ENCODE results near the gene MLIP. TPM values are rescaled to one million over a fixed set of nuclear protein-coding genes. Genes with fewer than 3 reads are reported as not detected.
"Not testable (repeated sequence)": the region's sequence is repeated elsewhere in the genome, so short reads cannot be mapped to it uniquely, and the experiment has no call there.

MLIP gene
- total RNA-seq, 4 donors from 2014 or later, result 0.64 to 4.0 TPM; not detected in 2

DNA sequence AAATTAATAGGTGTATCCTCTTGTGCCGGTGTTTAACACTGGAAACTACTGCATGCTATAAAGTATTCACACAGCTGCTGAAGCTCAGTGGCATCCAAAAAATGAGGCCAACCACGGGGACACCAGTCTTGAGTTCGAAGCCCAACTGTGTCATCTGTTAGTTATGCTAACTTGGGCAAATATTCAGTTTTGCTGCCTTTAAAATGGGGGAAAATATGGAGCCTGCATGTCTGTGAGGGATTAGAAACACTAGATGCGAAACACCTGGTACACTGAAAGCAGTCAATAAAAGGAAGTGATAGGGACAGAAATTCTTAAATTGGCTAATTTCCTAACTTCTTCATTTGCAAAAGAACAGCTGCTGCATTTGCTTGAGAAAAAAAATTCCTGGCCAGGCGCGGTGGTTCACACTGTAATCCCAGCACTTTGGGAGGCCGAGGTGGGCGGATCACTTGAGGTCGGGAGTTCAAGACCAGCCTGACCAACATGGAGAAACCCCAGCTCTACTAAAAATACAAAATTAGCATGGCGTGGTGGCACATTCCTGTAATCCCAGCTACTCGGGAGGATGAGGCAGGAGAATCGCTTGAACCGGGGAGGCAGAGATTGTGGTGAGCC, 36.6 kb upstream of the MLIP start:
- Histone ChIP-seq H3K9me3 (no peaks in the 10 kb centered on the region), H3K27me3 (no peaks in the 10 kb centered on the region), H3K27ac (no peak overlapping the region), H3K4me1 (peaks cover 0 to 13% (median 2%) of the 10 kb centered on the region in 4 donors), H3K4me3 (no peak overlapping the region), H3K36me3 (no peaks in the 10 kb centered on the region)
- no peak for DNase-seq
- in situ Hi-C loops (cut with MboI; ENCODE audit: low pct_ligation_motif_present in 1 of 4, low pct_unique_long_range_greater_than_20kb in 1 of 4, low sequenced_read_pairs in 3 of 4), result no loop called here
- WGBS, 2 donors (ENCODE audit: low coverage in 1 of 2), result 64 to 71% methylated on average over 9 to 13 of the region's 13 CpGs
- TF ChIP-seq POLR2AphosphoS5 (IDR thresholded peaks at IDR 0.05) (no peak), POLR2A (IDR thresholded peaks at IDR 0.05) (no peak), EP300 (IDR thresholded peaks at IDR 0.05; ENCODE audit: low read depth) (no peak)
- TF ChIP-seq, protein P1, sequence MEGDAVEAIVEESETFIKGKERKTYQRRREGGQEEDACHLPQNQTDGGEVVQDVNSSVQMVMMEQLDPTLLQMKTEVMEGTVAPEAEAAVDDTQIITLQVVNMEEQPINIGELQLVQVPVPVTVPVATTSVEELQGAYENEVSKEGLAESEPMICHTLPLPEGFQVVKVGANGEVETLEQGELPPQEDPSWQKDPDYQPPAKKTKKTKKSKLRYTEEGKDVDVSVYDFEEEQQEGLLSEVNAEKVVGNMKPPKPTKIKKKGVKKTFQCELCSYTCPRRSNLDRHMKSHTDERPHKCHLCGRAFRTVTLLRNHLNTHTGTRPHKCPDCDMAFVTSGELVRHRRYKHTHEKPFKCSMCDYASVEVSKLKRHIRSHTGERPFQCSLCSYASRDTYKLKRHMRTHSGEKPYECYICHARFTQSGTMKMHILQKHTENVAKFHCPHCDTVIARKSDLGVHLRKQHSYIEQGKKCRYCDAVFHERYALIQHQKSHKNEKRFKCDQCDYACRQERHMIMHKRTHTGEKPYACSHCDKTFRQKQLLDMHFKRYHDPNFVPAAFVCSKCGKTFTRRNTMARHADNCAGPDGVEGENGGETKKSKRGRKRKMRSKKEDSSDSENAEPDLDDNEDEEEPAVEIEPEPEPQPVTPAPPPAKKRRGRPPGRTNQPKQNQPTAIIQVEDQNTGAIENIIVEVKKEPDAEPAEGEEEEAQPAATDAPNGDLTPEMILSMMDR (IDR thresholded peaks at IDR 0.05), result no peak
- intact Hi-C loops (cut with DNase I; ENCODE audit: low total_unique reads), result no loop called here

DNA sequence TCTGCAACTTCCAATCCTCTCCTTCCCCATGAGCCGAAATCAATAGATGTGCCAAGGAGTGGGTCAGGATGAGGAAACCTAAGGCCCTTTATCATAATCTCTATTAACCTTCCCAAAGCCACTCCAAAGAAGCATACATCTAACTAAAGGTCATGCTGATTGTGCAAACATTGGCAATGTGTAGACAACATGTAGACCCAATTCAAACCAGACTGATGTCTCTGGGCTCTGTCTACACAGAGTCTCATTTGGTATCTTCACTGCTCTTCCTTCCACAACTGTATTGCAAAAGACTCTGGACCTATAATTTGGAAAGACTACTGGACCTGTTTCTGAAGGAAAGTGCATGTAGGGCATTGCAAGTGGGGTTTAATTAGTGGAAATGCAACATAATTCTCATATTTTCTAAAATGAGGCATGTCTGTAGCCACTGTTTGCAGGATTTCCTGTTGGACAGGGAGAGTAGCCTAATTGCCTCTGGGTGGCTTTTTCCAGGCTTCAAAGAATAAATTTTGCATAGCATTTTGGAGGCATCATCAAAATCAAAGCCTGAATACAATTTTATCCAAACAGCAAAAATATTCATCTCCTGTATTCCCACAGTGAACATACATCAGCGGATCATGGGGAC, 35.0 kb upstream of the MLIP start:
- no peaks in the 10 kb centered on the region for H3K27me3 ChIP-seq
- H3K4me3 ChIP-seq, result no peak overlapping the region
- no peaks in the 10 kb centered on the region for H3K4me1 ChIP-seq
- DNase-seq, result no peak
- in situ Hi-C loops (cut with MboI; ENCODE audit: low pct_ligation_motif_present in 1 of 4, low pct_unique_long_range_greater_than_20kb in 1 of 4, low sequenced_read_pairs in 3 of 4) (no loop called here), intact Hi-C loops (cut with DNase I; ENCODE audit: low total_unique reads) (no loop called here)
- no peaks in the 10 kb centered on the region for H3K9me3 ChIP-seq
- H3K36me3 ChIP-seq, result no peaks in the 10 kb centered on the region
- TF ChIP-seq EP300 (IDR thresholded peaks at IDR 0.05; ENCODE audit: low read depth), result no peak
- TF ChIP-seq, protein P1 (IDR thresholded peaks at IDR 0.05), result no peak
- no peak for TF ChIP-seq POLR2A (IDR thresholded peaks at IDR 0.05)
- TF ChIP-seq POLR2AphosphoS5 (IDR thresholded peaks at IDR 0.05), result no peak
- 95 to 100% methylated on average over 2 of the region's 2 CpGs for WGBS, 2 donors (ENCODE audit: low coverage in 1 of 2)
- no peak overlapping the region for H3K27ac ChIP-seq

DNA sequence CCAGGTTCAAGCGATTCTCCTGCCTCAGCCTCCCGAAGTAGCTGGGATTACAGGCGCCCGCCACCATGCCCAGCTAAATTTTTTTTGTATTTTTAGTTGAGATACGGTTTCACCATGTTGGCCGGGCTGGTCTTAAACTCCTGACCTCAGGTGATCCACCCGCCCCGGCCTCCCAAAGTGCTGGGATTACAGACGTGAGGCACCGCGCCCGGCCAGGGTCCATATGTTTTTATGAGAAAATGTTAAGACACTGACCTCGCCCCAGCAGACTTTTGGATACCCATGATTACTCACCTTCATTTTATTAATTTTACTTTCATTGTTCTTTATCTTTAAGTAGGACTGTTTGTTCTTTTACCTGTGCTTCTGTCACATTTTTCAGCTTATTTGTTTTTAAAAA, 29.7 kb upstream of the MLIP start:
- peak; percentile 46 for DNase-seq
- H3K36me3 ChIP-seq; H3K9me3 ChIP-seq; H3K27me3 ChIP-seq; H3K27ac ChIP-seq; intact Hi-C loops (cut with DNase I; ENCODE audit: low total_unique reads); H3K4me3 ChIP-seq; in situ Hi-C loops (cut with MboI; ENCODE audit: low pct_ligation_motif_present in 1 of 4, low pct_unique_long_range_greater_than_20kb in 1 of 4, low sequenced_read_pairs in 3 of 4): not testable (repeated sequence)
- peaks cover 0 to 21% (median 0%) of the 10 kb centered on the region in 4 donors for H3K4me1 ChIP-seq
- WGBS, 2 donors (ENCODE audit: low coverage in 1 of 2), result 82 to 87% methylated on average over 13 of the region's 13 CpGs

DNA sequence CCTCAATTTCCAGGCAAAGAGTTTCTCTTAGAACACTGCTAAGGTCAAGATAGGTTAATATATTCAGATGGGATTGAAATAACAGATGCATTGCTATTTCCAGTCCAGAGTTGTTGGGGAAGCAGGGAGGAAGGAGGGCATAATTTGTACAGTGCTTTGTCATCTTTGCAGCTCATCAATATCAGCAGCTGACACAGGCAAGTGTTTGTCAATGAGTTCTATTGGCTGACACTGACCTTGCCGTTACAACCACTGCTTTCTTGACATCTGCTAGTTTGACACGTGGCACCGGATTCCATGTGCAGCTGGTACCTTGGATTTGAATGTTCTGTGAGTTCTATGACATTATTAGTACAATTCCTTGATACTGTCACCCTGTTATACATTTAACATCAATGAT, 28.0 kb upstream of the MLIP start:
- peak overlapping the region in 1 of 4 donors; percentile 58 for H3K27ac ChIP-seq
- intact Hi-C loops (cut with DNase I; ENCODE audit: low total_unique reads), result no loop called here

More for the DNA sequence above, 28.0 kb upstream of the MLIP start:
- 83 to 84% methylated on average over 3 of the region's 3 CpGs for WGBS, 2 donors (ENCODE audit: low coverage in 1 of 2)
- no peak for TF ChIP-seq POLR2A (IDR thresholded peaks at IDR 0.05)
- no peak for TF ChIP-seq EP300 (IDR thresholded peaks at IDR 0.05; ENCODE audit: low read depth)
- TF ChIP-seq, protein P1 (IDR thresholded peaks at IDR 0.05), result no peak
- no peak for TF ChIP-seq POLR2AphosphoS5 (IDR thresholded peaks at IDR 0.05)
- Histone ChIP-seq H3K4me3 (no peak overlapping the region), H3K27me3 (no peaks in the 10 kb centered on the region), H3K4me1 (peaks cover 0 to 21% (median 0%) of the 10 kb centered on the region in 4 donors), H3K36me3 (no peaks in the 10 kb centered on the region), H3K9me3 (no peaks in the 10 kb centered on the region)
- DNase-seq, result no peak
- in situ Hi-C loops (cut with MboI; ENCODE audit: low pct_ligation_motif_present in 1 of 4, low pct_unique_long_range_greater_than_20kb in 1 of 4, low sequenced_read_pairs in 3 of 4), result no loop called here
